ENCODE results near the gene LGALS3BP. TPM values are rescaled to one million over a fixed set of nuclear protein-coding genes. Genes with fewer than 3 reads are reported as not detected.

Gene LGALS3BP
- total and polyA plus RNA-seq, 12 donors: 196 to 852 (median 545) TPM

GRCh38 chr17:78995761-78996451 is 16.2 kb upstream of the LGALS3BP start:
- no peak for TF ChIP-seq CTCF (IDR thresholded peaks at IDR 0.05)
- peak in 1 of 8 donors; percentile 6 for ATAC-seq
- H3K9me3 ChIP-seq: no peaks in the 10 kb centered on the region
- WGBS, 2 donors: 71 to 72% methylated on average over 18 of the region's 18 CpGs
- peak overlapping the region in 1 of 10 donors; percentile 22 for H3K27ac ChIP-seq
- H3K4me3 ChIP-seq: no peak overlapping the region
- H3K27me3 ChIP-seq: no peaks in the 10 kb centered on the region
- DNase-seq: no peak
- intact Hi-C loops (cut with DNase I): loop anchor here in 2 of 10 donors (10.0 kb wide), 2 partner anchors 49 to 399 kb away; no protein-coding TSS in a partner anchor
- peaks cover 0 to 95% (median 20%) of the 10 kb centered on the region in 9 donors for H3K36me3 ChIP-seq
- H3K4me1 ChIP-seq: peaks cover 0 to 40% (median 19%) of the 10 kb centered on the region in 9 donors

- H3K27me3 ChIP-seq: no peaks in the 10 kb centered on the region
Measured at GRCh38 chr17:78995022-78995760, 15.5 kb upstream of the LGALS3BP start.

GRCh38 chr17:78993981-78994671 is 14.4 kb upstream of the LGALS3BP start:
- DNase-seq (peak in 1 of 2 donors; percentile 4), ATAC-seq (no peak)
- Histone ChIP-seq H3K4me3 (no peak overlapping the region), H3K27ac (no peak overlapping the region), H3K4me1 (peaks cover 0 to 39% (median 19%) of the 10 kb centered on the region in 9 donors), H3K36me3 (peaks cover 0 to 97% (median 20%) of the 10 kb centered on the region in 9 donors), H3K9me3 (no peaks in the 10 kb centered on the region), H3K27me3 (no peaks in the 10 kb centered on the region)
- intact Hi-C loops (cut with DNase I): loop anchor here in 2 of 10 donors (10.0 kb wide), 2 partner anchors 51 to 401 kb away; no protein-coding TSS in a partner anchor
- TF ChIP-seq CTCF (IDR thresholded peaks at IDR 0.05): no peak
- WGBS, 2 donors: 92 to 98% methylated on average over 21 to 22 of the region's 22 CpGs

More at GRCh38 chr17:78995022-78995760, 15.5 kb upstream of the LGALS3BP start:
- ATAC-seq (no peak), DNase-seq (no peak)
- TF ChIP-seq CTCF (IDR thresholded peaks at IDR 0.05): no peak
- intact Hi-C loops (cut with DNase I): loop anchor here in 2 of 10 donors (10.0 kb wide), 2 partner anchors 50 to 400 kb away; no protein-coding TSS in a partner anchor
- WGBS, 2 donors: 94 to 95% methylated on average over 31 to 34 of the region's 34 CpGs
- Histone ChIP-seq H3K4me1 (peaks cover 0 to 40% (median 19%) of the 10 kb centered on the region in 9 donors), H3K36me3 (peaks cover 0 to 98% (median 20%) of the 10 kb centered on the region in 9 donors), H3K4me3 (no peak overlapping the region), H3K9me3 (no peaks in the 10 kb centered on the region), H3K27ac (no peak overlapping the region)

Measured in heart right ventricle (tissue), 16 donors.